ENCODE data around the gene ADM5. TPM values are rescaled to one million over a fixed set of nuclear protein-coding genes. Genes with fewer than 3 reads are reported as not detected.

ADM5 gene
- total RNA-seq, 1 donor from 2014 or later: 0.86 TPM

Other genes starting within 250 kb of the ADM5 start
- 0.15 TPM for gene SLC17A7, start 248.1 kb upstream of the ADM5 start, total RNA-seq
- 48.8 TPM for gene PIH1D1, start 237.8 kb upstream of the ADM5 start, total RNA-seq
- gene ALDH16A1, start 236.4 kb upstream of the ADM5 start, total RNA-seq: 29.7 TPM
- gene FLT3LG, start 215.4 kb upstream of the ADM5 start, total RNA-seq: 2.1 TPM
- 972 TPM for gene RPL13A, start 202.0 kb upstream of the ADM5 start, total RNA-seq
- gene RPS11, start 193.2 kb upstream of the ADM5 start, total RNA-seq: 507 TPM
- gene FCGRT, start 176.9 kb upstream of the ADM5 start, total RNA-seq: 262 TPM
- gene RCN3, start 161.6 kb upstream of the ADM5 start, total RNA-seq: 22.8 TPM
- 29.1 TPM for gene NOSIP, start 109.0 kb upstream of the ADM5 start, total RNA-seq
- 8.5 TPM for gene PRRG2, start 108.3 kb upstream of the ADM5 start, total RNA-seq
- 10.5 TPM for gene PRR12, start 98.4 kb upstream of the ADM5 start, total RNA-seq
- 8.9 TPM for gene RRAS, start 49.5 kb upstream of the ADM5 start, total RNA-seq
- gene SCAF1, start 47.4 kb upstream of the ADM5 start, total RNA-seq: 35.5 TPM
- gene IRF3, start 23.7 kb upstream of the ADM5 start, total RNA-seq: 50.1 TPM
- gene BCL2L12, start 23.7 kb upstream of the ADM5 start, total RNA-seq: 13.7 TPM
- 28.7 TPM for gene PRMT1, start 12.3 kb upstream of the ADM5 start, total RNA-seq
- 0.91 TPM for gene CPT1C, start 1.5 kb downstream of the ADM5 start, total RNA-seq
- 0.30 TPM for gene TSKS, start 73.7 kb downstream of the ADM5 start, total RNA-seq
- 52.9 TPM for gene AP2A1, start 77.4 kb downstream of the ADM5 start, total RNA-seq
- 9.3 TPM for gene FUZ, start 123.7 kb downstream of the ADM5 start, total RNA-seq
- gene MED25, start 128.7 kb downstream of the ADM5 start, total RNA-seq: 16.5 TPM
- 86.0 TPM for gene PTOV1, start 161.6 kb downstream of the ADM5 start, total RNA-seq
- gene PNKP, start 178.0 kb downstream of the ADM5 start, total RNA-seq: 33.7 TPM
- 27.6 TPM for gene AKT1S1, start 187.8 kb downstream of the ADM5 start, total RNA-seq
- gene TBC1D17, start 188.1 kb downstream of the ADM5 start, total RNA-seq: 31.7 TPM
- gene IL4I1, start 207.3 kb downstream of the ADM5 start, total RNA-seq: 0.13 TPM
- 787 TPM for gene ATF5, start 239.6 kb downstream of the ADM5 start, total RNA-seq
- gene NUP62, start 239.9 kb downstream of the ADM5 start, total RNA-seq: 24.4 TPM

Data from left lobe of liver (tissue), 1 donor.